Ovary (tissue), 3 donors: Measurements from ENCODE around the gene BDH1.

ENCODE experiments used
- EP300 ChIP-seq: sonication (generic); formaldehyde crosslinking; IDR thresholded peaks from one replicate; pipeline ENCODE4 v1.6.1; 2017; ENCODE audit warnings: antibody characterized with exemption
- POLR2A ChIP-seq: fragments of 450-650 bp; IDR thresholded peaks from one replicate; pipeline ENCODE4 v1.6.1; 2017; ENCODE audit warnings: antibody characterized with exemption, mild to moderate bottlenecking, moderate library complexity
- TF ChIP-seq, protein P1 (sequence below), 3 donors: fragments of 450-650 bp in 2 of 3; fragments of 200-600 bp in 1 of 3; IDR thresholded peaks; one replicate each; pipeline versions ENCODE4 v1.5.1 to v1.8.0; 2016 to 2022; ENCODE audit warnings: antibody characterized with exemption in 3 of 3, mild to moderate bottlenecking in 1 of 3
- donor health status: DM: no; HTN: no; CAD: no.

DNA sequence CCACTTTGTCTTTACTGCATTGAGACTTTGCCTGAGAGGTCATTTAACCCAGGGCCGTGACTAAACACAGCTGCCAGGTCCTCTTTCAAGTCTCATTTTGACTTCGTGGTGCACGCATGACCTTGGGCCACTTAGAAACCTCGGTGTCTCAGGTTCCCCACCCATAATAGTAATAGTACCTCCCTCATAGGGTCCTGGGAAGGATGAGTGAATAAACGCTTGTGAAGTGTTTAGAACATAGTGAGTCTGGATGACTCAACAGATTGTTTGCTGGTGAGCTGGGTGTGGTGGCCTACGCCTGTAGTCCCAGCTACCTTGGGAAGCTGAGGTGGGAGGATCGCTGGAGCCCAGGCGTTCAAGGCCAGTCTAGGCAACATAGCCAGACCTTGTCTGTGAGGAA lies 56.3 kb downstream of the BDH1 start:
- TF ChIP-seq, protein P1, sequence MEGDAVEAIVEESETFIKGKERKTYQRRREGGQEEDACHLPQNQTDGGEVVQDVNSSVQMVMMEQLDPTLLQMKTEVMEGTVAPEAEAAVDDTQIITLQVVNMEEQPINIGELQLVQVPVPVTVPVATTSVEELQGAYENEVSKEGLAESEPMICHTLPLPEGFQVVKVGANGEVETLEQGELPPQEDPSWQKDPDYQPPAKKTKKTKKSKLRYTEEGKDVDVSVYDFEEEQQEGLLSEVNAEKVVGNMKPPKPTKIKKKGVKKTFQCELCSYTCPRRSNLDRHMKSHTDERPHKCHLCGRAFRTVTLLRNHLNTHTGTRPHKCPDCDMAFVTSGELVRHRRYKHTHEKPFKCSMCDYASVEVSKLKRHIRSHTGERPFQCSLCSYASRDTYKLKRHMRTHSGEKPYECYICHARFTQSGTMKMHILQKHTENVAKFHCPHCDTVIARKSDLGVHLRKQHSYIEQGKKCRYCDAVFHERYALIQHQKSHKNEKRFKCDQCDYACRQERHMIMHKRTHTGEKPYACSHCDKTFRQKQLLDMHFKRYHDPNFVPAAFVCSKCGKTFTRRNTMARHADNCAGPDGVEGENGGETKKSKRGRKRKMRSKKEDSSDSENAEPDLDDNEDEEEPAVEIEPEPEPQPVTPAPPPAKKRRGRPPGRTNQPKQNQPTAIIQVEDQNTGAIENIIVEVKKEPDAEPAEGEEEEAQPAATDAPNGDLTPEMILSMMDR (IDR thresholded peaks at IDR 0.05), result no peak
- TF ChIP-seq EP300 (no peak), POLR2A (no peak)
